Left lobe of liver (tissue), 2 donors: ENCODE results near the gene TIMM21. TPM values are rescaled to one million over a fixed set of nuclear protein-coding genes. Genes with fewer than 3 reads are reported as not detected.

Experiments used
- ATAC-seq: fragments of 200-7000 bp; cut with Tn5 transposase; one replicate; pipeline ENCODE4 v1.9.1; 2020; ENCODE audit warnings: mild to moderate bottlenecking, moderate library complexity
- DNase-seq: peaks from one replicate; pipeline ENCODE4 v3.0.0-alpha.2; 2020; ENCODE audit warnings: low spot score
- total RNA-seq: library from RNA; stranded (reverse); gene quantifications from one replicate; pipeline ENCODE4 v1.2.1, GENCODE V29; 2021
- donor health status: DM: no; HTN: no; CAD: no; lungs with moderate emphysema.
- donor health status: DM: no; HTN: yes; CAD: no.

The TIMM21 gene
- total RNA-seq, 1 donor from 2014 or later, result 18.2 TPM

DNA sequence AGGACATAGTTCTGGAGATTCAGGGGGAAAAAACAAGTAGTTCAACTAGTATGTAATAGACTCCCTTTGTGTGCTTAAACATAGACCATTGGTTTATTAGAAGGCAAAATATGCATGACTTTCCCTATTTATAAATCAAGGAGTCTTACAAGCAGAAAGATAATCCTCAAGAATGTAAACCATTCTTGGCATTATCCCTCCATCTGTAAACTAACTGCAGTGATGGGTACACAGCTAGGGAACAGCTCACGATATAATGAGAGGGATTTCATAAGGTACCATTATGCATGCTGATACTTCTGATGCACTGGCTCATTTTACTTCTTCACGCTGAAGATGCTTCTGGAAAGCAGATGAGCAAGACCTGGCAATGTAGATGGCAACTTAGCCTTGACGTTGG is 1.6 kb upstream of the TIMM21 start:
- ATAC-seq (no peak), DNase-seq (no peak)

DNA sequence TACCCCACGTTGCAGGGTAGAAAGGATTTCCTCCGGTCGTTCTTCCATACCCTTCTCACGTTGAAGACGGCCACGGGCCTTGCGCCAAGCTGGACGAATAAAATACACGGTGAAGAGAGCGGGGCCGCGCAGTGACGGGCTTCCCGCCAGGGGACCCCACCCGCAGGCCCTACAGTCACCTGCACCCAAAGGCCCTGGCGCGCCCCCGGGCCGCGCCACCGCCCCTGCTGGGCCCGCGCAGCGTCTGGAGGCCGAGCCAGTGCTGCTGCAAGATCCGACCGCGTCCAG is 888 bp upstream of the TIMM21 start:
- DNase-seq, result no peak
- ATAC-seq, result no peak

DNA sequence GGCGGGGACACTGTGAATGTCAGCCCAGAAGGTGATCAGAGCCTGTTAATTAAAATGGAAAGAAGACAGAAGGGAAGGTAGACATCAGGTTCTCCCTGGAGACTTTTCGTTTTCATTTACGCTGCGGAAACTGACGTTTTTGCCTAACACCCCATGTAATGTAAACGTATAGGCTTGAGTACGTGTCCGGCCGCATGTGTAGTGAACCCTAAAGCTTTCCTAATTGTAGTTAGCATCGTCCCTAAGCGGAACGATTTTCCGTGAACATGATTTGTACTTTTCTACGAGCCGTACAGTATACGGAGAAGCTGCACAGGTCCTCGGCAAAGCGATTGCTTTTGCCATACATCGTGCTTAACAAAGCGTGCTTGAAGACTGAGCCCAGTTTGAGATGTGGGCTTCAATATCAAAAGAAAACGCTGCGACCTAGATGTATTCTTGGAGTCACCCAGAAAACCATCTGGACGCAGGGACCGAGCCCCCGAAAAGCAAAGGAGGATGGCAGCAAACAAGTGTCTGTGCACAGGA is 284 bp downstream of the TIMM21 start:
- DNase-seq (no peak), ATAC-seq (no peak)

DNA sequence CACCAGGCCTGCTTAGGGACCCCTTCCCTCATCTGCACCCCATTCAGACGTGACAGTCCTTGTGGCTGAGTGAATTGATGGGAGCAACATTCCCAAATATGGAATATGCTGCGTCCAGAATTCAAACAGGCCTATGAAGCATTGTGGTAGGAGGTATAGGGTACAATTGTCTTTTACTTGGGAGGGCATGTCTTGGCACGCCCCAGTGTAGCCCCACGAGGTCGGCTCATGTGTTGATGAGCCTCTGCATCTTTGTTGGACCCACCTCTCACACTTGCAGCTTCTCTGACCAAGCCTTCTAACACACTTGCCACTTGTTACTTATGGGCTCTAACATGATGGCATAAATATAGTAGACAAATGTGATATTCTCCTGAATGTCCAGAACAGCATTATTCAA is 1.6 kb downstream of the TIMM21 start:
- DNase-seq (no peak), ATAC-seq (no peak)

DNA sequence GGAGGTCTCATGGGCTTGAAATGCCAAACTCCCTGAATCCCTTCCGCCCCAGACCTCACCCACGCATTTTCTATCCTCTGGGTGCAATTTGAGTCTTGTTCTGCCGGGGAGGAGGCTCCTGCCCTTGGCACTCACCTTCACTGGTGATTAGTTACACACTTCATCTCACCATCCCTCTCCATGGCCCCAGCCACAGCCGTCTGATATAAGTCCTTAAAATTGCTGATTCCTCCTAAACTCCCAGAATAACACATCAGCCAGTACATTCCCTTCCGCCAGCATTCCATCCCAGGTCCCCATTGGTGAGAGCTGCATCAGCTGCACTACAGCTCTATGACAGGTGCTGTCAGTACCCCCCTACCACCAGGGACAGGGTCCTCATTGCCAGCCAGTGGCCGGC is 3.9 kb downstream of the TIMM21 start:
- DNase-seq, result no peak
- ATAC-seq, result no peak

DNA sequence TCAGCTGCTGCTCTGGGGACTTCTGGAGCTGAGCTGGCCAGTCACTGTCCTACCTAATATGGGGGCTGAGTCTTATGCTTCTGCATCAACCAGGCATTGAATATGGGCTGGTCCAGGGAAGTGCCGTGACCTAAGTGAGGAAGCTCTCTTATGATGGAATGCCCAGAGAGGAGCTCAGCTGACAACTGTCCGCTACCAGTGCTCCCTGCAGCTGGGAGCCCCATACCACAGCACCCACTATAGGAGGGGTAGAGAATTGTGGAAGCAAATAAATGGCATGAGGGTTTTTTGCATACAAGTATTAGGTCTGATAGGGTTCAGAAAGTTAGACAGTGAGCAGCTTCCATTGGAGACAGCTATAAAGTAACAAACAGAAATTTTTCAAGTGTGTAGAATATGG is 4.5 kb downstream of the TIMM21 start:
- ATAC-seq (no peak), DNase-seq (no peak)

DNA sequence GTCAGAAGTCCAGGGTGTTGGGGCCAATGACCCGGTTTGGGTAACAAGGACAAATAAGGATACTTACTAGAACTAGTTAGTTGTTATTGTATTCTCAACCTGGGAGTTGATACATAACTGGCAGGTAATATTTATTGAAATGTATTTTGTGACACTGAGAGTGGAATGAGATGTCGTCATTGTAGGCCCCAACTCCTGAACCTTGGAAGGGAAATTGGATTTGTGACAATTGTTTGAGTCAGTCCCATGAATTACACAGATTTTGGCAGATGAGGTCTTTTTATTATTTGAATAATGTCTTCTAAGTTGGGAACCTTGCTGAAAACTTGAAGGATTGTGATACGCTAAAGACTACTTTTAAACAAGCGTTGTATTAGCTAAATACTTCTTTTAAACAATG is 5.1 kb downstream of the TIMM21 start:
- ATAC-seq (no peak), DNase-seq (no peak)

DNA sequence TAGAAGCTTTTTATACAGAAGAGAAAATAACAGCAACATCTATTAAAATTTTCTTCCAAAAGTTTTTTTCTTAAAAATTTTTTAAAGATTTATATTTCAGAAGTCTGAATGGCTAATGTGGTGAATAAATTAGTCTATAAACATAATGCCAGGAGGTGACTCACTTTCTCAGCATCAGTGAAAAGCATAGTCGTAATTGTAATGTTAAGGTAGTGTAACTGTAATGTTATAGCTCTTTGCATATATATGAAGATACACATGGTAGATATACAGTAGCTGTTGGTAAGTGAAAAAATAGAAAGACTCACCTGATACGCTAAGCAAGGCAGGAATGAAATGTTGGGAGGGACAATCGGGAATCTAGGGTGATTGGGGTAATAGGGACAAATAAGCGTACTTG is 5.5 kb downstream of the TIMM21 start:
- DNase-seq, result no peak
- ATAC-seq, result no peak

DNA sequence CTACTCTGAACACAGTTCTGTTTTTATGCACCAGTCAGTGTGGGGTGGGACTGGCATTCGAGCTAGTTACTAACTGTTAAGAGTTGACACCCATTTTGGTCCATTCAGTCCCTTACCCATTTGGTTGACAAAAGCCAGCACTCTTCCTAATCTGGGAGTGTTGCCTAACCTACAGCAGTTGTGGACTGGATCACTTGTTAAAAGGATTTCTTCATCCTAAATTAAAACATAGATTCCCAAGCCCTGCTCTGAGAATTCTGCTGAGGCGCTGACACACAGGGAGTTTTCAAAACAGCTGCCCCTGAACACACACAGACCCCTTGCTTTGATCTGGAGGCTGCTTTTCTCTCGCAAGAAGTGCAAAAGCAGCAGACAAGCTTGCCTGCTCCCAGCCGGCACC is 6.4 kb downstream of the TIMM21 start:
- no peak for DNase-seq
- no peak for ATAC-seq

DNA sequence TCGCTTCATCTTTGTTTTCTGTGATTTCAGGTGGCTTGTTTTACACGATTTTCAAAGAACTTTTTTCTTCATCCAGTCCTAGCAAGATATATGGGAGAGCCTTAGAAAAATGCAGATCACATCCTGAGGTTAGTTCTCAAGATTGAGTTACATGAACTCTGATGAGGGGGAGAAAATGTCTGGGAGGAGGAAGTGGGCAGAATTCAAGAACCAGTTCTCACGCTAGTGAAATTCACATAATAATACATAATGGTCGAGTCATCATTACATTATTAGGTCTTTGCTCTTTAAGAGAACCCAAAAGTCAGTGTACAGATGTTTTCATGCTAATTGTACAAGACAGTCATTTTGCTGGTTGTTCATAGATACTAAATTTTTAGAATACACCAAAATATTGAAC is 7.0 kb downstream of the TIMM21 start:
- DNase-seq, result no peak
- no peak for ATAC-seq

DNA sequence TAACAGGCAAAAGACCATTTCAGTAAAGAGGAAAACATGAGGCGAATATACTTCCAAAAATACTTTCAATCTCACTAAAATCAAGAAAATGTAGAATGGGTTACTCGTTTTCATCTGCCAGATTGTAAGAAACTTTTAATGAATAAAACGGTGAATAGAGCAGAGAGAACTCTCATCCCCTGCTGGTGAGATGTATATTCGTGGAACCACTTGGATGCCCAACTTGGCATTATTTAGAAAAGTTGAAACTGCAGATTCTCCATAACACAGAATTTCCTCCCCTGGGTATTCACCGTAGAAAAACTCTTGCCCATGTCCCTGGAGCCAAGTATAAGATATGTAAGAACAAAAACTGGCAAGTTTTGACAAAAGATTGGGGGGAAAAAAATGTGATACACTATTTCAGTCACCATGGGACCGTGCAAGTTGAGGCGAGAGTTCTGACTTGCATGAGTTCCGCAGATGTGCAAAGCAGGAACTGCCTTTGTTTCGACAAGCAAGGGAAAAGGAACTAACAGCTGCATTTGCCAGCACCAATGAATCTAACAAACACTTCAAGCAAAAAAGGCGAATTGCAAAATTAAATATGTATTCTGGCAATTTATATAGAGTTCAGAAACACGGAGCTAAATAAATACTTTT is 14.8 kb downstream of the TIMM21 start:
- ATAC-seq, result no peak

DNA sequence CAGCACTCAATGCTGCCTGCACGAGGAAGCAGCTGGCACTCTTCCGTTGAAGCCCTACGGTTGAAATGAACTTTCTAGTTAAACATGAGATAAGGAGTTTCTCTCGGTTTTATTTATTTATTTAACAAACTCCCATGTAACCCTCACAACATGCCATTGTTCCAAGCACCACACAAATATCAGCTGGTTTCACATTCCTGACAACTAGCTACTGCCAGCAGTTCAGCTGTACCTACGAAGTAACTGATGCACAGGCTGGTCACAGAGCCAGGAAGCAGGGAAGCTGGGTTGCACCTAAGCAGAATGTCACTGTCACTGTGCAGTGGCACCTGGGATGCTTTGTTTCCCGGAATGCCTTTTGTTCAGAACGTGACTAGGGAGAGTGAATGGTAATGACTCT is 18.1 kb downstream of the TIMM21 start:
- no peak for DNase-seq

More for the DNA sequence above, 14.8 kb downstream of the TIMM21 start:
- DNase-seq, result no peak

DNA sequence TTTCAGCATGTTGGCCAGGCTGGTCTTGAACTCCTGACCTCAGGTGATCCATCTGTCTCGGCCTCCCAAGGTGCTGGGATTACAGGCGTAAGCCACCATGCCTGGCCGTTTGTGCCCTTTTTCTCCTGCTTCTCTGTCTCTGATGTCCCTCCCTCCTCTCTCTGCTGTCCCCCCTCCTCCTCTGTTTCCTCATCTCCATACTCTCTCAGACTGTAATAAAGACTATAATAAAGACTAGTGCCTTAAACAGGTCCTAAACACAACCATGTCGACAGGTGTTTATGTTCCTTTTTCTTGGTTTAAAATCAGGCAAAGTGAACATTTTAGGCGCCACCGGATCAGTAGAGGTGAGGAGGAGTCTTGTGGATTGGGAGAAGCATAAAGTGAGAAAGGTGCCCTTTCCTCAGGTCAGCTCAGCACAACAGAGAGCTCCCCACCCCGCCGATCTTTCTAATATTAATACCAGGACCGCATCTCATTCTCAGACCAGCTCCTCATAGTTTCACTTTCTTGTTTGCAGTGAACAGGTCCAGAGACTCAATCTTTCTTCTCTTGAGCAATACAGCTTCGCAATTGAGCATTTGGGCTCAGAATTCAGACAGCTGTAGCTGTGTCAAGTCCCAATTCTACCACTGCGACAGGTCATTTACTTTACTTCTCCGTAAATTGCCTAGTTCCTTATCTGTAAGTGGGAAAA is 23.7 kb downstream of the TIMM21 start:
- ATAC-seq (peak; percentile 94), DNase-seq (no peak)

More for the DNA sequence above, 18.1 kb downstream of the TIMM21 start:
- no peak for ATAC-seq

DNA sequence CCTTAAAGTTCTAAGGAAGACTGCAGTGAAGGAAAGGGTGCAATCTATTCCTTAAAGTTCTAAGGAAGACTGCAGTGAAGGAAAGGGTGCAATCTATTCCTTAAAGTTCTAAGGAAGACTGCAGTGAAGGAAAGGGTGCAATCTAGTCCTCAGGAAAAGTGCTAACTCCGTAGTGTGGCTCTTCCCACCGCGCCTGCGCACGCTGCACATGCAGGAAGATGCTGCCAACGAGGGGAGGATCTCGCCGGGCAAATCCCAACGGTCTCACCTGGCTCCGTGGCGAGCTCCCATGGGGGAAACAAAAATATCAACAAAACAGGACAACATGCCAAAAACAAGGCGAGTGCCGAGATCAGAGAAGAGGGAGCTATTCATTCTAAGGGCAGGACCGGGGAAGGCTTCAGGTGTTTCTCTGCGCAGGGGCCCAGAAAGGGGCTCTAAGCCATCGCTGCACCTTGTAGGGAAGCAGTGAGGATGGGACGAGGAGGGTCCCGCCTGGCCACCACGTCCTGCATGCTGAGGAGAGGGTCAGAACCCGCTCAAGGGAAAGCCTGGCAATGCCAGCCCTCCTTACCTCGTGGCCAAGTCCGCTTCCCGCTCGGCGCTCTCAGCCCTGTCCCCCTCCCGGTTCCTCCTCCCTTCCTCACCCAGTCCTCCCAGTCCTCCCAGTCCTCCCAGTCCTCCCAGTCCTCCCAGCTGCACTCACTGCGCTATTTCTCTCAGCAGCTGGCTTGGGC is 24.5 kb downstream of the TIMM21 start:
- DNase-seq (no peak), ATAC-seq (no peak)

DNA sequence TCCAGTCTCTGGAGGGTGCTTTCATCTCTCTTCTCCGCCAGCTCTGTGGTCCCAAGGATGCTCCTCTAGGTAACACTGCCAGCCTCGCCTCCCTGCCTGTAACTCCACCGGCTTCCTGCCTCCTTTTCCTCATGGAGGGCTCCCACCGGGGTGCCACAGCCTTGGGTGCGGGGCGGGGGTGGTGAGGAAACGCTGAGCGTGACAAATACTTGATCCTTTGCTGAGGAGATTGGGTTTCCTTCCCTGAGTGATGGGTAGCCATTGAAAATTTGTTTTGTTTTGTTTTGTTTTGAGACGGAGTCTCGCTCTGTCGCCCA is 25.1 kb downstream of the TIMM21 start:
- ATAC-seq (no peak), DNase-seq (no peak)

DNA sequence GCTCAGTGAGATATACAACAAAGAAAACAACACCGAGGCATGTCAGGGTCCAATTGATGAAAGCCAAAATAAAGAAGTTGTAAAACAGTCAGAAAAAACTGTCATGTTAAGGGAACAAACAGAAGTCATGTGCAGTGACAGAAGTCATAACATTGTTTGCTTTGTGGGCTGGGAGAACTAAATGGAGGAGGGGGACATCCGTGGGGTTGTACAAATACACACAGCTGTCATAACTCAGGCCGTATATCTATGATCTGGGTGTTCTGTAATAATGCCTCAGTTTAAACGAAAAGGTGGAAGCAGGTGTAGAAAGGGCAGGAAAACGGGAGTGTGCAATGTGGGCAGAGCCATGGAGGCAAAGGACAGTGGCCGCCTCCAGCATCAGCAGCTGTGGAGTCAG is 27.3 kb downstream of the TIMM21 start:
- ATAC-seq, result no peak
- no peak for DNase-seq

DNA sequence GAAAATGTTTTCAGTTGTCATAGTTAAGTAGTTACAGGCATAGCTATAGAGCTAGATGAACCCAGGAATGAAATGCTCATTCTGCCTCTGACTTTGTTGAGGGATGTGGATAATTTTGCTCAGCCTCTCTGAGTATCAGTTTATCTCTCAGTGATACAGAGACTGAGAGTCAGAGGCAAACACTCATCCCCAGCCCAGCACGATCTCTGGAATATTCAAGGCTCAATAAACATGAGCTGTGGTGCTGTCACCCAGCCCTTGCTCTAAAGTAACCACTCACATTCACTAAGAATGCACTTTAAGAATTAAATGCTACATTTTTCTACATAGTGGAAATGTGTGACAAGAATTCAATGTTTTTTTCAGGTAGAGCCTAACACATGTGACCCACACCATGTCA is 30.6 kb downstream of the TIMM21 start:
- no peak for DNase-seq
- ATAC-seq, result no peak

DNA sequence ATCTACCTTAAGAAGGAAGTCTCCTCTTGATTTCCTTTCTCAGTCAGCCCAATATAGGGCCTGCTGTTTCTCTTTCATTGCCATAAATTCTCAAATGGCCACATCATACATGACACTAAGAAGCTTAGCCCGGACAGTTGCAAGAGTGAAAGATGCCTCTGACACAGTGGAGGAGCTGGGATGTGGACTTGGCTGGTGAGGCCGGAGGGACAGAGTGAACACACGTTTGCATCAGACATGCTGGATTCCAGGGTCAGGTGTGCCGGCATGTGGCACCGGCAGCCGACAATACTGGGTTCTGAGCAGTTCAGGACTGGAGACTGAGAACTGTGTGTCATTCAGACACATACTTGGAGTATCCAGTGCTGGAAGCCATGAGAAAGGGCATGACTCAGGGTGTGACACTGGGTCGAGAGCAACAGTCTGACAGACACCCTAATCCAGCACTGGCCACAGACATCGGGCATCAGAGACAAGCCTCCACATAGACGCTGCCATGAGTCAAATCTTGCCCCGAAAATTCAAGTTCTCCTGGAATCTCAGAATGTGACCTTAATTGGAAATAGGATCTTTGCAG is 31.4 kb downstream of the TIMM21 start:
- DNase-seq, result no peak
- peak; percentile 93 for ATAC-seq

DNA sequence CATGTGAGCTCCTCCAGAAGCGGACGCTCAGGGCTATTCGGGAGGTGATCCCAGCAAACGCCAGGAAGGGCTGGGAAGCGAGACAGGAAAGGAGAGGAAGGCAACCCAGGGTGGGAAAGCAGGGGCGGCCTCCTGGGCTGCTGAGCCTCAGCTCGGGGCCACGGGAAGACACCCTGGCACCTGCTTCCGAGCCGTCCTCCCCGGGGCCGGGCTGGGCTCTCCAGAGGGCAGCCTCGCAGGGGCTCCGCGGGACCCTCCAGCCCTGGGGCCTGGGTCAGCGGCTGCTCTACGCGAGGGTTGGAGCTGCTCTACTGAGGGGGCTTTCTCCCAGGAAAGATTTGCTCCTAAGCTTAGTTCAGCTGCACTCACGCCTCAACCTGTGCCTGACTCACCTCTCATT is 34.0 kb downstream of the TIMM21 start:
- ATAC-seq (no peak), DNase-seq (no peak)

DNA sequence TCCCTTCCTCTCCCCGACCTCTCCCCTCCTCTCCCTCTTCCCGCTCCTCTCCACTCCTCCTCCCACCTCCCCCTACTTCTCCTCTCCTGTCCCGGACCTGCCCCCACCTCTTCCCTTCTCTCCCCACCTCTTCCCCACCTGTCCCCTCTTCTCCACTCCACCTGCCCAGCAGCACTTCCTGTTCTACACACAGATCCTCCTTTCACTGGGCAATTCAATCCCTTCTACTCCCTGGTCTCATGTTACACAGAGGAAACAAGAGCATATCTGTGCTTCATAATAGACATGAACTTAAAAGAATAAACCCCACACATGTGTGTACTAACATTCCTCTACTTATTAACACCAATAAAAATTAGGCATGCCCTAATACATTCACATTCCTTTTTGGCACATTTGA is 34.8 kb downstream of the TIMM21 start:
- ATAC-seq, result no peak
- no peak for DNase-seq

DNA sequence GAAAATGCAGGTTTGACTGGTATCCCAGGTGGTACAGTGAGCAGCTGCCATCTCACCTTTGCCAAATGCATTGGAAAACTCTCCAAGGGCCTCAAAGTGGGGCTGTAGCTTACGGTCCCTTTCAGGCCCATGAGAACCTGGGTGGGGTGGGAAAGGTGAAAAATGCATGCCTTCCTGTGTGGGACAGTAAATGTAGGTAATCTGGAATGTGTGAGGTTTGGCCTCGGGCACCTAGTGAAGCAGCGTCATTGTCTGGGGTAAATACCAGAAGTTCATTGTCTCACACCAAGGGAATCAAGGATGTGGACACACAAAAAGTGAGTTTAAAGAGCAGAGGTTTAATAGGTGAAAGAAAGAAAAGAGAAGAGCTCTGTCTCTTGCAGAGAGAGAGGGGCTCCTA is 36.6 kb downstream of the TIMM21 start:
- no peak for DNase-seq
- ATAC-seq, result no peak

DNA sequence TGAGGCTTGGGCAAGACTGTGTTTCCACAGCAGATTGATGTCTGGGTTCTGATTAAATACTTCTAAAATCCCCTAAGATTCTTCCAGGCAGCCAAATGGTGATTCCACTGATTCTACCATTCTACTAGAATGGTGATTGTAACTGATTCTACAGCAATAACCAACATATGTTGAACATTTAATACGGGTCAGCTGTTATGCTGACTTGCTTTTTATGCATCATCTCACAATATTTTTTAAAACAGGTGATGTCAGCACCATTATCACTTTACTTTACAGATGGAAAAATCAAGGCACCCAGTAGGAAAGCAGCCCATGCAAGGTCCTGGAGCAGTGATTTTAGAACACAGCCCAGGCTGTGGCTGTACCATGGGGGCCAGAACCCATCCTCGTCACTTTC is 37.5 kb downstream of the TIMM21 start:
- ATAC-seq (no peak), DNase-seq (no peak)
